Cerebellar nuclear complex (tissue), 1 donor: ENCODE results near the gene SRBD1.

Experiments used
- DNase-seq, 2 experiments: peaks; one replicate each; lab custom pipeline; 2025; lab: John Stamatoyannopoulos, UW

Gene SRBD1

DNA sequence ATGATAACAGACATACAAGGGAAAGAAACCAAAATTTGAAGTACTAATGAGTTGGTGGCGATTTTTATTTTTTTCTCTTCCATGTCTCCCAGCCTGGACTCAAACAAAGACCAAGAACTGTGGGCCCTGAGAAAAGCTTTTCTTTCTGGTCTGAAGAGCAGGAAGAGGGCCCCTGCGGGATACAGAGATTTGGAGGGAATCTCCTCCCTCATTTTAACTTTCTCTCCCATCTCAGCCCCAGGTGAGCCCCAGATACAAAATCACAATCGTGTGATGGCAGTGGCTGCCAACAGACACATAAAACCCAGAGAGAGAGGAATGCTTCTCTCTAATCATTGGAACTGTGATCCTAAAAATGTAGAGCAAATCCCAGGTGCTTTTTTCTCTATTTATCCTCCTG lies 20.9 kb upstream of the SRBD1 start:
- DNase-seq = no peak

DNA sequence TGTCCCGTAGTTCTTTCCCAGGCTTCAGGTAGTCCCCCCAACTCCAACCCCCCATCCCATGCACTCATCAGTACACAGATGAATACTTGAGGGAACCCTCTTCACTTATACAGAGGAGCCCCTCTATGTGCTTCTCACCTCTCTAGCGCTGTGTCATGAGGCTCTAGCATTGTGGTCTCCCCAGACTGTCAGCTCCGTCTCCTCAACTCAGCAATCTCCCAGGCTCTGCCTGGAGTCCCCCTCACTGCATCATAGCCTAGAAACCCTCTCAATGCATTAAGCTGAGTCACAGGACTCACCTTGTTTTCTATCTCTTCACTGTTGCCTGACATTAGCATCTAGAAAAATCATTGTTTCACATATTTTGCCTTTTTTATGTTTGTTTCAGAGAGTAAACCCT lies 20.3 kb upstream of the SRBD1 start:
- DNase-seq = no peak

DNA sequence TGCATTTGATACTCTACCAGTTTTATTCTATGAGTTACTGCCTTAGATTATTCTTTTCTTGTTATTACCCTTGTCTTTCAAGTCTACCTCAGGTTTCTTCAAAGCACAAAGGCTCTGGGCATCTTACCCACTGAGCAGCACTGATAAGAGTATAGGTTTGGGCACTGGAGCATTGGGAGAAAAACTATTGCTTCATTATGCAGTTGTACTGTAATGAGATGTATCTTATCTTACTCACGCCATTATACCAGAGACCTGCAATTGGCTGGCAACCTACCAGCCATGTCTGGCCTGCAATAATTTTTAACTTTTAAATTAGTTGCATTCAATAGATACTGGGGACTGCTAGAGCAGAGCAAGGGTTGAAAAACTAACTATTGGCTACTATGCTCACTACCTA lies 18.9 kb upstream of the SRBD1 start:
- DNase-seq = no peak

DNA sequence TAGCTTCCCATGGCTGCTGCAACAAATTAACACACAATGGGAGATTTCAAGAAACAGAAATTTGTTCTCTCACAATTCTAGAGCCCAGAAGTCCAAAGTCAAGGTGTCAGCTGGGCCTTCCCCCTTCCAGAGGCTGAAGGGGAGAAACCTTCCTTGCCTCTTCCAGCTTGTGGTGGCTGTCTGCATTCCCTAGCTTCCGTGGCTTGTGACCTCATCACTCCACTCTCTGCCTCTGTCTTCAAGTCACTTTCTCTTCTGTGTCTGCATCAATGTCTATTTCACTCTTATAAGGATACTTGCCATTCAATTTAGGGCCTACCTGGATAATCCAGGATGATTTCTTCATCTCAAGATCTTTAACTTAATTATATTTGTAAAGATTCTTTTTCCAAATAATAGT lies 16.8 kb upstream of the SRBD1 start:
- no peak for DNase-seq

DNA sequence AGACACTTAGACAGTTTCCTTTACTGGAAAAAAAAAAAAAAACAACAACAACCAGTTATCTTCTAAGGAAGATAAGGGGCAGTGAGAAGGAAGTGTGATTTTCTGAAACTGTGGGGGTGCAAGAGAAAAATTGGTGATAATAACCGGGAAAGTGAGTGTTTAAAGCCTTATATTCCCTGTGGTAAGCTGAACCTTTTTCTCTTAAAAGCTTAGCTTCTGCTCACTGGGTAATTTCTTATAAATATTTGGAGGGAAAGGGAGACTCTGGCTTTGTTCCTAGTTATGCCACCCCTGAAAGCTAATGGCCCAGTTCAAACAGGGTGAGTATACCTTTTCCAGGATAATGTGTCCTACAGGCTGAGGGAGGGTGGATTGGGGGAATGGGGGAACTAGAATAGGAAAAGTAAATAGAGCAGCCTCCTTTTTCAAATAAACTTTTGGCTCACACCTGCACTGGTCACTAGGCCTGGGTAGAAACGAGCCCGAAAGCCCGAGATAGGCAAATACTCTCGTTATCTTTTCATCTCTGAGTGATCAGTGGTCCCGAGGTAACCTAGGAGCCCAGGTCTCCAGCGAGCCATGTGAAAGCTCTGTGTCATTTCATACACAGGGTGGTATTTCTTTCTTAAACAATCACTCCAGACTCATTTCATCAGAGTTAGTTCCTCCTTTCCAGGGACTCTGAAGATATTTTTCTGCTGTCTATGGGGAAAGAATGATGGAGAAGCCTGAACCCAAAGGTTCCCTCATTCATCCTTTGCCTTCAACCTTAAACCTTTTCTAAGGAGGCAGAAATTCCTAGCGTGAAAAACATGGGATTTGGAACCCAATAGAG lies 15.5 kb upstream of the SRBD1 start:
- no peak for DNase-seq

DNA sequence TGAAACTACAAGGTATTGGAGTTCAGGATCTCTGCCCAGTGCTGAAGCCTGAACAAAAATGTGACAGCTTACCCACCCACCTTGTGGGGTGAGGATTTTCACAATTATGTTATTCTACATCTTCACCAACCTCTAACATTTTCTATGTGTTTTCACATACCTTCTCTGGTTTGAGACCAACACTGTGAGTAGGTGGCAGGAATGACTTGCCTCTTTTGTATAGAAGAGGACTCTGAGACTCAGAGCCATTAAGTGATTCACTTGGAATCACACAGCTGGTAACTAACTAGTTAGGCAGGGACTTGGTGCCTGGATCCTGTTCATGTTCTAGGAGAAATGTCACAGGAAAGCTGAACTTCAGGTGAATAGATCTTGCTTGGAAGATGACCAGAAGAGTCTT lies 14.8 kb upstream of the SRBD1 start:
- DNase-seq = no peak

DNA sequence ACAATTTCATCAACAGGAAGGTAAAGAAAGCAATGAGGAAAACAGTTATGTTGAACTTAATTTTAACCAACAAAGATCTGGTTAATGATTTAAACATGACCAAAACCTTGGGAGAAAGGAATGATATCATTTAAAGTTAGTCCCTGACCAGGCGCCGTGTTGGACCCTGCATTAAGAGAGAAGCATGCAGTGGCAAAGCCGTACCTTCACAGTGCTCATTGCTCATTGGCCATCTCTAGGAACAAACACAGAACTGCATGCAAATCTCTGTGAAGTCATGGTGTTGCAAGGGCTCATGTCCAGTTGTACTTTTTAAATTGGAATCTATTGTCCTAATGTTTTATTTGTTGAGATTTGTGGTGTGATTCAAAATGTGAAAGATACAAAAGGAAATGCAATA lies 12.0 kb upstream of the SRBD1 start:
- no peak for DNase-seq

DNA sequence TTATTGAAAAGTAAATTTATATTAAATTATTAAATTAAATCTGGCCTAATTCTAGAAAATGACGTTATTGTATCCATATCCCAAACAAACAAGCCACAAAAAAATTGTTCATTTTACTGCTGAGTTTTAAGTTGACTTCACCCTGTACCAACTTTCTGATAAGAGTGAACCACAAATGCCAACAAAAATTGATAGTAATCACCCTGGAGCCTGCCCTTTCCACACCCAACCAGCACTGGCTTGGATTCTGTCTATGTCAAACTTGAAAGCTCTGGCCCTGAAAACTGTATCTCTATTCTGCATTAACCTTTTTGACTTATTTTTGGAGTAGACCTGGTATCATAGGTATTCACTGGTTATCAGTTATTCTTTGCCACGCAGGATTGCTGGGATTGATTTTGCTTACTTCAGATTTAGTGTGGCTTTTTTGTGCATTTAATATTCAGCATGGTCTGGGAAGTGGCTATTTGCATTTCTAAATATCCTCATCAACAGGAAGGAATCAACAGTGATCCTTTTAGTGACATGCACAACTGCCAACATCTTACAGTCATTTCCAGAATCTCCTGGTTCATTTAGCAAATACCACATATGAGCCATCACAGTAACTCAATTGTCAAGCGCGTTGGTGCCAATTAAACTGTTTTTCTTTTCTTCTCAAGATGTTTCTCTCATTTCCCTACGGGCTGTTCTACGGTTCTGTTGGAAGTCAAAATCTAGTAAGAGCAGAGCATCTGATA lies 11.4 kb upstream of the SRBD1 start:
- no peak for DNase-seq

DNA sequence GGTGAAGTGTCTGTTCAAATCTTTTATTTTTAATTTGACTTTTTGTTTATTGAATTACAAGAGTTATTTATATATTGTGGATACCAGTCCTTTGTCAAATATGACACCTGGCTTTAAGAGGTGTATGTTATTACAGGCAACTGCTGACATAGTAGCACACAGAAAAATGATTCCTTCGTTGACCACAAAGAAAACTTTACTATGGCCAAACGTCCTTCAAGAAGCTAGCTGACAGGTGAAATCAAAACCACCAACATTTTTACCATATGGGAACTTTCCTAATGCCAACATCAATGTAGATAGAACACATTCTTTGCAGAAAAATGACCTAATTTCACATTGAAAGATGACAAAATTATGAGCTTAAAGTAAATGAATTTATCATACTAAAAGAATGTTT lies 6.4 kb upstream of the SRBD1 start:
- no peak for DNase-seq

DNA sequence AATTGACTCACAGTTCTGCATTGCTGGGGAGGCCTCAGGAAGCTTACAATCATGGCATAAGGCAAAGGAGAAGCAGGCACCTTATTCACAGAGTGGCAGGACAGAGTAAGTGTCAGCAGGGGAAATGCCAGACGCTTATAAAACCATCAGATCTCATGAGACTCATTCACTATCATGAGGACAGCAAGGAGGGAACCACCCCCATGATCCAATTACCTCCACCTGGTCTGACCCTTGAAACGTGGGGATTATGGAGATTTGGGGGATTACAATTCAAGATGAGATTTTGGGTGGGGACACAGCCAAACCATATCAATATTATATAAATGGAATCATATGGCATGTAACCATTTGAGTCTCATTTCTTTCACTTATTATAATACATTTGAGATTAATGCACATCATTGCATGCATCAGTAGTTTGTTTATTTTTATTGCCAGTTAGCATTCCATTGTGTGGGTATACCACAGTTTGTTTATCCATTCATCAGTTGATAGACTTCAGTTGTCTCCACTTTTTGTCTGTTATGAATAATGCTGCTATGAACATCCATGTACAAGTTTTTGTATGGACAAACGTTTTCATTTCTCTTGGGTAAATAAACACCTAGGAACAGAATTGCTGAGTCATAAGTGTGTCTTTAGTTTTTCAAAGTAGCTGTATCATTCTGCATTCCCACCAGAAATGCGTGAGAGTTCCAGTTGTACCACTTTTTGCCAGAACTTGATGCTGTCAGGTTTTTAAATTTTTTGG lies 5.8 kb upstream of the SRBD1 start:
- DNase-seq = no peak

DNA sequence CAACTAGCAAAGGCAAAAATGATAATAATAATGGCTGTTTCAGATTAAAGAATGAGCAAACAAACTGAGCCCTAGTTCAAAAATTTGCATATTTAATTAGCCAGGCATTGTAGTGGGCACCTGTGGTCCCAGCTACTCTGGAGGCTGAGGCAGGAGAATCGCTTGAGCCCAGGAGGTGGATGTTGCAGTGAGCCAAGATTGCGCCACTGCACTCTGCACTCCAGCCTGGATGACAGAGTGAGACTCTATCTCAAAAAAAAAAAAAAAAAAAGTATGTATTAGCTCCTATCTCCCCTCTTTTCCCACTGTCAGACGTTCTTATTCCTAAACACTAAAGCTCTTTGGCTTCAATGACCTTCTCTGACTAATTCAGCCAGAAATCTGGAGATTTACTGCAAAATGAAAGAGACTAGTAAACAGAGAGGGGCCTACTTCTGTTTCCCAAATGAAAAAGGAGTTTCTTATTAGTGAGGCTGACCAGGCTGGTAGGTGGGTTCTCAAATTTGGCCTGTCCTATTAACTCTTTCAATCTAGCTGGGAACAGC lies 3.9 kb upstream of the SRBD1 start:
- DNase-seq = no peak

DNA sequence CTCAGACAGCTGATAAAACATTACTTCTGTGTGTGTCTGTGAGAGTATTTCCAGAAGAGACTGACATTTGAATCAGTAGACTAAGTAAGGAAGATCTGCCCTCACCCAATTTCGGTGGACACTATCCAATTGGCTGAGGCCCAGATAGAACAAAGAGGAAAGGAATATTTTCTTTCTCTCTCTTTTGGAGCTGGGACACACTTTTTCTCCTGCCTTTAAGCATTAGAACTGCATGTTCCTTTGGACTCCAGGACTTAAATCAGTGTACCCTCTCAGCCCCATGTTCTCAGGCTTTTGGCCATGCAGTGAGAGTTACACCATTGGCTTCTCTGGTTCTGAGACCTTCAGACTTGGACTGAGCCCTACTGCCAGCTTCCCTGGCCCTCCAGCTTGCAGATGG lies 3.3 kb upstream of the SRBD1 start:
- DNase-seq = no peak

DNA sequence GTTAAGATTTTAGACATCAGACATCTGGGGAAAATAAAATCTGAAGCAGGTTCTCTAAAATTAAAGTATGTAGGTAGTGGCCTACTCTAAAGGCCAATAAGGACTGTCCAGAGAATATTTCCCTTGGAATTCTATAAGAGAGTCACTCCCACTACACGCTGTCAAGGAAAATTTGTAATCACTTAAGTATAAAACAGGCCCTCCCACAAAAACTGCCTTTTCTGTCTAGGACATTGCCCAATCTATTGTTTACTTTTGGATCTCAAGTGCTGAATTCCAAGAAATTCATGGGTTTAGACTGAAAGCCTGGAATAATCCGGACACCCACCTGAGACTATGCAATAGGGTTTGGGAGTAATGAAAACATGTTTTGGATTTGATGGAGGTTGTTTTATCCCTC lies 1.7 kb upstream of the SRBD1 start:
- no peak for DNase-seq

DNA sequence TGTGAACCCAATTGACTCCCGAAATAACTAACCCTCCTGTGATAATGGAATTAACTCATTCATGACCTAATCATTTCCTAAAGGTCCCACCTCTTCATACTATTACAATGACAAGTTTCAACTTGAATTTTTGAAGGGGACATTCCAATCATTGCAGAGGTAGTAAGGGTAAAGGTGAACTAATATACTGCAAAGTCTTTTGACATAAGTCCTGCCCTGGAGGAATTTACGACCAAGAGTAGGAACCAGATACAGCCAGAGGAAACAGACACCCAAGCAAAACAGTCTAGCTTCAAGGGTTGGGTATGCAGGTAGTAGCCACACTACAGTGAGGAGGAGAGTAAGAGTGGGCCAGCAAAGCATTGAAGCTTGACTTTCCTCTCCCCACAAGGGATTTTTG lies 1.2 kb upstream of the SRBD1 start:
- DNase-seq = no peak

DNA sequence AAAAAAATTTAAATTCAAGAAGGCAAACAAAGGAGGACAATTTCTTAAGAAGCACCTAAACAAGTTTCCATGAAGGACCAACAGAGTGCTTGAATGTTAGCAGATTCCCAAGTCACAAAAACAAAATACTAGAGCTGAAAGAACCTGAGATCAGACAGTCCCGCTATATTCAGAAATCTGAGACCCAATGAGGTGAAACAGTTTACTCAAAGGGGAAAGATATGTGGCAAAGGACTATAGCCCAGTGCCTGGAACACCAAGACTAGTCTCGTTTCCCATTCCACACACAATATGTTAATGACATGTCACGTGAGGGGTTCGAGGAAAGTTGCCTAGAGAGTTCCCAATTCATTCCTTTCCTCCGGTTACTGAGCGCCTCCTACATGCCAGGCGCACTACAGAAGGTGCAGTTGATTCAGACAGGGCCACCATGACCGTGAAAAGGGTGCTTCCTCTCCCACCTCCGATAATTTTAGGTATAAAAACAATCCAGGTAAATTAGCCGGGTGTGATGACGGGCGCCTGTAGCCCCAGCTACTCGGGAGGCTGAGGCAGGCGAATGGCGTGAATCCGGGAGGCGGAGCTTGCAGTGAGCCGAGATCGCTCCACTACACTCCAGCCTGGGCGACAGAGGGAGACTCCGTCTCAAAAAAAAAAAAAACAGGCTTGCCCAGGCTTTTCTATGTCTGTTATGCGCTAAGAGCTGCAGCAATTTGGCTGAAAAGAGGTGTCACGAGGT lies 617 bp downstream of the SRBD1 start:
- DNase-seq = peak in 1 of 2 experiments; percentile 26

DNA sequence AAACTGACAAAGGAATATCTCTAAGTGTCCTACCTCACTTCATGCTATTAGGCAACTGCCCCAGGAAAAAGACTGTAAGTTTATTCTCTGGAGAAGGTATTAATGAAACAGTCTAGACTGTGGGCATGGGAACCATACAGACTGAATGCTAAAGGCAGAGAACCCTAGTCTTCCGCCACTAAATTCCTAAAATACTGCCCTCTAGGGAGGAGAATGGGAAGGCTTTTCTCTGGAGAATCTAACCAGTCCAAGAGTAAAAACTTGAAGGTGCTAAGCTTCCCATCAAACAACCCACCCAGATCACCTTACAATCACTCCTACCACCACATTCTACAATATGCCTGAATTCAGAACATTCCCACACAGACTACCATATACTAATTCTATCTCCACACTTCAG lies 3.4 kb downstream of the SRBD1 start:
- DNase-seq = no peak

DNA sequence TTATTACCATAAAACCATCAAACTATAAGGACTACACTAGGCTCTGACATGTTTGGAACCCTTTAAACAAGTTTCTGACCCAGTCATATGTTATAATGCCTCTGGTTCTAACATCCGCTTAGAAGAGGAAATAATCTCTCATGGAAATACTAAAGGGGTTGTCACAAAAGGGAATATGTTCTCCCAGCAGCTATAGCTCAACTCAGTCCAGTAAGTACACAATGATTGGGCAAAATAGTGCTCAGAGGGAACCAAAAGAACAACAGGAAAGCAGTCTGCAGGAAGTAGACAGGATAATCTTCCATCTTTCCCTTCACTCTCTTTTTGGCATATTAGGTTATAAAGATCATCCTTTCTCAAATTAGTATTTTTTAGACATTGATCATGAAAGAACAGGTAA lies 4.3 kb downstream of the SRBD1 start:
- no peak for DNase-seq

DNA sequence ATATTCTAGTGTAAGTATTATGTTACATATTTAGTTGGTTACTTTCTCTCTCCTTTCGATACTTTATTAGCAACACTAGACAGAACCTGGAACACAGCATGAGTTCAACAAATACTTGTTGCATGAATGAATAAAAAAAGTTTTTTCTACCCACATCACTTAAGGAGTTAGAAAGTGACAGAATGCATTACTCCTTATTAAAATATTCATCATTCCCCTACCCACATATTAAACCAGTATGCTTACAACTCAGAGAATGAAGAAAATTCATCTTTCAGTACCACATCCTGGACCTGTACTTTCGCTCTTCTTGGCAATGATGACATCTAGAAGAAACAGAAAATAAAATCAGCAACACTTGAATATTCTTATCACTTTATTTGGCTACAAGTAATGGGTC lies 6.0 kb downstream of the SRBD1 start:
- DNase-seq = no peak

DNA sequence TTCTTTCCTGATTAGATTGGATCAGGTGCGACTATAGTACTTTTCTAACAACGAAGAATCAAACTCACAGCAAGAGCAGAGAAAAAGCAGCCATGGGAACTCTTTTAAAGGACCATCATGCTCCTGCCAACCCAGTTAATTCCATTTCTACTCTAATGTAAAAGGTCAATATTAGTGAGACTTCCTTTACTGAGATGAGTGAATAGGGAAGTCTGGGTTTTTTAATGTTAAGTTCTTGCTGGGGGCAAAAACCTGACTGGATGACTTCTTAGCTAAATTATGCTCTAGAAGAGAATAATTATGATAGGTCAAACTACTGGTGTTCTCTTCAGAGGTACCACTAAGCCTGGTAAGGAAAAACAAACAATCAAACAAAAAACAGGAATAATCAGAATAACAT lies 8.4 kb downstream of the SRBD1 start:
- DNase-seq = no peak

DNA sequence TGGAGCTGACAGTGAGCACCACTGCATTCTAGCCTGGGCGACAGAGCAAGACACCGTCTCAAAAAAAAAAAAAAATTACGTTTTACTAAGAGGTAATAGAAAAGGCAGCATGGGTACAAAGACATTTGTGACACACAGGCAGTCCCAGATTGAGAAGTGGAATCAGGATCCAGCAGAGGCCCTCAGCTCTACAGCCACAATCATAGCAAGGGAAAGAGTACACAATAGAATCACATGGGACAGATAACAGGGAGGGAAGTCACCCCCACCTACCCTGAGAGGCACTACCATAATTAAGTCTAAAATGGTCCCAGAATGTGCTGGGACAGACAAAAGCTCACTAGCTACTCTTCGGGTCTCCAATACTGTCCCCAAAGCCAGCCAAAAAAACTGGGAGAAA lies 12.5 kb downstream of the SRBD1 start:
- DNase-seq = no peak

DNA sequence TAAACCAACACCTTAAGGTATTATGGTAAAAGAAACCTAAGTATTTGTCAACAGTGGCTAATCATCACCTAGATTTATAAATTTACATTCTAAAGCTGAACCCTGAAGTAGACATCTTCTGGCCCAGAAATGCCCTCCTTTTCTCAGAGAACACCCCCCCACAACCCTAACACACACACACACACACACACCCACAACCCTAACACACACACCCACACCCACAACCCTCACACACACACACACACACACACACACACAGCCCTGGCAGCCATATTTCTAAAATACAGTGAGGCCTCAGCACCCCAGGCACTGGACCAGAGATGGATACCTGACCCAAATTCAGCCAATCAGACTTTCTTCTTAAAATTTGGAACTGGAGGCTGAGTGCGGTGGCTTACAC lies 14.3 kb downstream of the SRBD1 start:
- DNase-seq = no peak
